ENCODE data around the gene HSPB7.
A peak's percentile ranks its signal among the peaks of the same experiment; 100 is the strongest.
"Not testable (repeated sequence)": the region's sequence is repeated elsewhere in the genome, so short reads cannot be mapped to it uniquely, and the experiment has no call there.

Gene HSPB7

DNA sequence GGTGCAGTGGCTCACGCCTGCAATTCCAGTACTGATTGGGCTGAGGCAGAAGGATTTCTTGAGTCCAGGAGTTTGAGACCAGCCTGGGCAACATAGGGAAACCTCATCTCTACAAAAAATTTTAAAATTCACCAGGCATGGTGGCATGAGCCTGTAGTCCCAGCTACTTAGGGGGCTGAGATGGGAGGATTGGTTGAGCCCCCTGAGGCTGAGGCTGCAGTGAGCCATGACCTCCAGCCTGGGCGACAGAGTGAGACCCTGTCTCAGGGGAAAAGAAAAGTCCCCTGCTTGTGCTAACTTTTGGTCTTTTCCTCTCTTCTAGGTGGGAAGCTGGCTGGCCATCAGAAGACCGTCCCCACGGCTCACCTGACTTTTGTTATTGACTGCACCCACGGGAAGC is 12.2 kb downstream of the HSPB7 start:
- no peak for DNase-seq

- DNase-seq = not testable (repeated sequence)
These were observed 16.6 kb downstream of the HSPB7 start for GRCh38 chr1:16001274-16001673.

- DNase-seq = no peak
These were observed 18.9 kb downstream of the HSPB7 start for GRCh38 chr1:15998929-15999328.

GRCh38 chr1:15997637-15998280 is 20.1 kb downstream of the HSPB7 start:
- DNase-seq = no peak

- DNase-seq = no peak
These were observed 20.7 kb downstream of the HSPB7 start for GRCh38 chr1:15997076-15997585.

- DNase-seq = peak; percentile 86
These were observed 23.1 kb downstream of the HSPB7 start for GRCh38 chr1:15994590-15995351.

DNA sequence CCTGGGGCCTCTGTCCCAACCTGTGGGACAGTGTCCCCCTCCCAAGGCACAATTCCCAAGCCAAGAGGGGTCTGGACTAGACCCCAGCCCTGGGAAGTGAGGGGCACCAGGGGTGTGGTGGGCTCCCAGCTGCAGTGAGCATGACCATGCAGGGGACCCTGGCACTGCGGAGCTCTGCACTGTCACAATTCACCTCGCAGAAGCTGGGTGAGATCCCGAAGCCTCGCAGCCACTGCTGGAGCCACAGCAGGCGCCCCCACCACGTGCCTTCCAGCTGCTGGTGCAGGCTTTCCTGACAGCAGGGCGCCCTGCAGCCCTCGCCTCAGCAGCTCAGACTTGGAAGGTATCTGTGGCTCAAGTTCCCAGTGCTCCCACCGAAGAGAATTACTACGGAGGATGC is 23.8 kb downstream of the HSPB7 start:
- peak; percentile 61 for DNase-seq

GRCh38 chr1:15993666-15994065 is 24.2 kb downstream of the HSPB7 start:
- DNase-seq = no peak

DNA sequence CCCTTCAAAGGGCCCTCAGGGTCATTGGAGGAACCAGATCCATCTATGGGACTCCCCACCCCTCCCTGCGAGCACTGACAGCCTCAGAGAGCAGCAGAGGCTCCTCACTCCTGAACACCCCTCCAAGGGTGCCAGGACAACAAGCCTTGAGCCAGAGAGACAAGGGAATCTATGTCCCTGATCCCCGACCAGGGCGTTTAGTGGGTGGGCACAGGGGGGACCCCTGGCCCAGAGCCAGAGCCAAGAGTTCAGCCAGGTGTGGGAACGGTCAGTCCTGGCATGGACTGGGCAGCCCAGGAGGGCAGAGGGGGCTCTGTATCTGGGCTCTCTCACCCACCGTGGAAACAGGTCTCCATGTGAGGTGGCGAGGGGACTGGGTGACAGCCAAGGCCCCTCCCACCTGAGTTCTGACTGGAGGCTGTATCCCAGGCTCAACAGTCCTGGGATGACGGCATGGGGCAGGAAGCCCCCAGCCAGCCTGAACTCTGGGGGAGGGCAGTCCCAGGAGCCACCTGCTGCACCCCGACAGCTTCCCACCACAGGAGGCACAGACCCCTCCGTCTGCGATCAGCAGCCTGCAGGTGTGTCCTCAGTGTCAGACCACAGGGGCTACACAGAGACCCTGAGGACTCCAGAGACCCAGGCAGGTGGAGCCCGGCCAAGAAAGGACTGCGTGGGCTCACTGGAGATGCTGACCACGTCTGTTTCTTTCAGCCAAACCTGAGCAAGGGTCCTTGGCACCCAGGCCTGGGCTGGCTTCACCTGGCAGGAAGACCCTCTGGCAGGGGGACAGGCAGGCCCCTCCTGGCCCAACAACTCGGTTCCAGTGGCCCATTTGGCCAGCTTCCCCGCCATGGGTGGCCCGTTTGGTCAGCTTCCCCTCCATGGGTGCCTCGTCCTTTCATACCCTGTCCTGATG is 25.0 kb downstream of the HSPB7 start:
- DNase-seq = no peak

DNA sequence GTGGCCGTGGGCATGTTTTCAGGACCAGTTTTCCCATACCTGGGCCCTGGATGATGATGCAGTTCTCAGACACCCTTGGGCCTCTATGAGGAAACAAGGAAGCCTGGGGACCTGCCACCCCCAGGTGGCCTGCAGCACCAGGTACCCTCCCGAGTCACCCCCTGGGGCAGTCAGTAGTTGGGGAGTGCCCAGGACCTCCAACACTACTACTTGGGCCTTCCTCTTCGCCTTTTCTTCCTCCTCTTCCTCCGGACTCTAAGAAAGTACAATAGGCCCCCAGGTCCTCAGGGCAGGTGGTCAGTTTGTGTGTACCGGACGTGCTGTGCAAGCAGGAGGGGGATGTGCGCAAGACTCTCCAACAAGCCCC is 25.7 kb downstream of the HSPB7 start:
- no peak for DNase-seq

- DNase-seq = no peak
These were observed 26.2 kb downstream of the HSPB7 start for GRCh38 chr1:15991427-15992186.

GRCh38 chr1:15989776-15990175 is 28.1 kb downstream of the HSPB7 start:
- no peak for DNase-seq

- no peak for DNase-seq
These were observed 28.7 kb downstream of the HSPB7 start for GRCh38 chr1:15988856-15989736.

GRCh38 chr1:15985611-15986297 is 32.1 kb downstream of the HSPB7 start:
- no peak for DNase-seq

DNA sequence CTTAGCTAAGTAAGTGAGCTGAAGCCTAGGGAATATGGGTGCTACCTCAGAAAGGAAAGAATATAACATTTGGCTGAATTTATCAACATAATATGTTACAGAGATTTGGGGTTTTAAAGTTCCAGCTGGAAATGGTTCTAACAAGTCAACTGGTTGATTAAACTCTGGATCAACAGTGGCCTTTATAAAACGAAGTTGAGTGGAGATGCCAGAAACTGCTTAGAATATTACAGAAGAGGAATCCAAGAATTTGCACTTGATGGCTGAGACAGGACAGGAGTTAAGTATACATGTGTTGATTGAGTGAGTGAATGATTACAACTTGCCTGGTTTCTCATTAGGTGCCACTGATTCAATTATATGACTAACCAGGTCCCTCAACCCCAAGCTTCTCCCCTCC is 34.6 kb downstream of the HSPB7 start:
- no peak for DNase-seq

GRCh38 chr1:15981679-15982078 is 36.2 kb downstream of the HSPB7 start:
- no peak for DNase-seq

GRCh38 chr1:15977947-15978346 is 39.9 kb downstream of the HSPB7 start:
- DNase-seq = not testable (repeated sequence)

DNA sequence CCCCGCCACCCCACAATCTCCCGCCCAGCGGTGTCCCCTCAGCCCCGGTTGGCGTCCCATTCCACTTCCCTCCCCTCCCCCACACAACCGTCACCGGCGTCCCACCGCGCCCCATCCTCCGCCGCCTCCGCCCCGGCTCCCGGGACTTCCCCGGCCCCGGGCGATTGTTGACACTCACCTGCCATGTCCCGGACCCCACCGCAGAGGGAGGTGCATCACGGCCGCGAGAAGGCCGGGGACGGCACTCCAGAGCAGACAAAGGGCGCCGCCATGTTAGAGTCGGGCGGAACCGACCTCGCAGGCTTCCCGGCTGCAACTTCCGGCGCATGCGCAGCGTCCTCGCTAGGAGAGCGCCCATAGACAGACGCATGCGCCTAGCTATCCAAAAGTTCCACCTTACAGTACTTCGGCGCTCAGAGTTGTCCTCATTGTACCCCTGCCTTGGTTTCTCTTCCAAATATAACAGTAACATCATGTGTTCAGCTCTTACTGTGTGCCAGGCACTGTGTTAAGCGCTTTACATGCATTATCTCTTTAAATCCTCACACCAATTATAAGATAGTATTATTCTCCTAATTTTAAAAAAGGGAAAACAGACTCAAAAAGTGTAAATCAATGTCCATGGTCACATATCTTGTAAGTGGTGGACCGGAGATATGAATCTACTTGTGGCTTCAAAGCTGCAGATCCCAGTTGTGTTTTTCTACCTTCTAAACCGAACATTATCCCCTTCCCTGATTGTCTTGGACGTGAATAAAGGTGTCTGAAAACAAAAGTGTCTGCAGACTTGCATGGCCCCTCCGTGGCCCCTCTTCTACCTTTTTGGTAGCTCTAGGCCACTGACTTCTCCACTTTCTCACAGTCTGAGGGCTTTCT is 41.8 kb downstream of the HSPB7 start, which contains the start of gene ZBTB17:
ZBTB17 (minus strand) TSS at position 297 of the 876 bp plus-strand sequence. CDS start 27,606 bp downstream, outside the sequence.
- peak; percentile 97 for DNase-seq

DNA sequence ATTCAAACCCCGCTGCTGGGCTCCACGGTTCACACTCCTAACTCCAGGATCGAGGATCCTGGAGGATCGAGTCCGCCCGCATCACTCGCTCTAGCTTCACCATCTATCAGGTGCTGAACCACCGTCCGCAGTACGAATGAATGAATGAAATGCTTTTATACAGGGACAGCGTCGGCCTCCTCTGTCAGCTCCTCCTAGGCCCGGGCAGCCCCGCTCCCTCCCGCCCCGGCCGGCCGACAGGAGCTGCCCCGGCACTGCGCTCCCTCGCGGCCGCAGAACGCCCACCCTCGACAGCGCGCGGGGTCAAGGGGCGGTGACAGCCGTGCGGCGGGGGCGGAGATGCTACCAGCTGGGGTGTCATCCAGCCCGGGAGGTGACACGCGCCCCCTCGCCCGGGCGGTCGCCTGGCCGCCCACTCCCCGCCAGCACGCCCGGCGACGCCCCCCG is 42.5 kb downstream of the HSPB7 start:
- peak; percentile 65 for DNase-seq

DNA sequence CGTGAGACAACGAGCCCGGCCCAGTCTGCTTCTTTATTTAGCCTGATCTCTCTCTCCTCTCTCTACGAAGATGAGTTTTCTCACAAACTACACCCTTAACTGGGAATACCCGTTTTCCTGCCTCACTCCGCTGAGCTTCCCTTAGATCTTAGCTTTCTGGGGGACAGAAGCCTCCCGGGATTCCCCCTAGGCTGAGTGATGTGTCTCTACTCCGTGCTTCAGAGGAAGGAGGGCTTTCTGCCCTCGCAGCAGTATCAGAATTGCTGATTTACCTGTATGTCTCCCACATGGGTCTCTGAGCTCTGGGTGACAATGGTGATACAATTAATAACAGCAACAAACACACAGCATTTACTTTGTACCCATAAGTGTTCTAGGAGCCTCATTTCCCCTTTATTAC is 43.0 kb downstream of the HSPB7 start:
- DNase-seq = no peak

Measured in DMS53 (cell line).